Neural progenitor cell (in vitro differentiated cells): ENCODE measurements around the gene RAB17. TPM values are rescaled to one million over a fixed set of nuclear protein-coding genes. Genes with fewer than 3 reads are reported as not detected.

ENCODE experiments used
- DNase-seq: peaks from one replicate; pipeline ENCODE4 v3.0.0-alpha.2; 2016; ENCODE audit warnings: low spot score
- H2AFZ ChIP-seq: fragments of 200-600 bp; sonication (generic); replicated peaks from 2 replicates; pipeline ENCODE4 v1.6.1; 2016; ENCODE audit warnings: antibody characterized with exemption
- H3F3A ChIP-seq: fragments of 200-600 bp; sonication (generic); 2 replicates; pipeline ENCODE4 v1.6.1; 2016; ENCODE audit warnings: antibody characterized with exemption, low read depth
- H3K27ac ChIP-seq: fragments of 200-600 bp; sonication (generic); 2 replicates; pipeline ENCODE4 v1.5.1; 2016; ENCODE audit warnings: mild to moderate bottlenecking
- H3K27me3 ChIP-seq: fragments of 200-600 bp; sonication (generic); 2 replicates; pipeline ENCODE4 v1.6.1; 2016; ENCODE audit warnings: mild to moderate bottlenecking, moderate library complexity
- H3K36me3 ChIP-seq: fragments of 200-600 bp; sonication (generic); 2 replicates; pipeline ENCODE4 v1.5.1; 2016
- H3K4me1 ChIP-seq: fragments of 200-600 bp; sonication (generic); 2 replicates; pipeline ENCODE4 v1.6.1; 2016; ENCODE audit warnings: mixed run types
- H3K4me2 ChIP-seq: fragments of 200-600 bp; sonication (generic); 2 replicates; pipeline ENCODE4 v1.6.1; 2016
- H3K4me3 ChIP-seq: fragments of 200-600 bp; sonication (generic); 2 replicates; pipeline ENCODE4 v1.5.1; 2016
- H3K79me2 ChIP-seq: fragments of 200-600 bp; sonication (generic); 2 replicates; pipeline ENCODE4 v1.6.1; 2016; ENCODE audit warnings: low read depth
- H3K9ac ChIP-seq: fragments of 200-600 bp; sonication (generic); 2 replicates; pipeline ENCODE4 v1.6.1; 2016
- H3K9me3 ChIP-seq: fragments of 200-600 bp; sonication (generic); 2 replicates; pipeline ENCODE4 v1.5.1; 2016; ENCODE audit warnings: low read depth
- H4K20me1 ChIP-seq: fragments of 200-600 bp; sonication (generic); 2 replicates; pipeline ENCODE4 v1.6.1; 2016; ENCODE audit warnings: low read depth
- H3K27ac Mint-ChIP-seq: 3 replicates; pipeline ENCODE4 v1.8.0; 2021; ENCODE audit warnings: mixed read lengths
- H3K27me3 Mint-ChIP-seq: 2 replicates; pipeline ENCODE4 v1.8.0; 2022; ENCODE audit warnings: low read depth, mild to moderate bottlenecking, inconsistent platforms, moderate library complexity, mixed read lengths; ENCODE audit not compliant: insufficient read depth
- H3K36me3 Mint-ChIP-seq: 3 replicates; pipeline ENCODE4 v1.8.0; 2021; ENCODE audit warnings: mixed read lengths
- H3K4me1 Mint-ChIP-seq: 3 replicates; pipeline ENCODE4 v1.8.0; 2021; ENCODE audit warnings: mixed read lengths
- H3K4me3 Mint-ChIP-seq: 3 replicates; pipeline ENCODE4 v1.8.0; 2021; ENCODE audit warnings: mild to moderate bottlenecking, moderate library complexity, mixed read lengths
- H3K9me3 Mint-ChIP-seq: 3 replicates; pipeline ENCODE4 v1.8.0; 2020; ENCODE audit warnings: mixed read lengths
- EZH2 ChIP-seq: fragments of 200-600 bp; sonication (generic); IDR thresholded peaks from 2 replicates; pipeline ENCODE4 v1.6.1; 2017; ENCODE audit warnings: antibody characterized with exemption, mild to moderate bottlenecking, moderate library complexity
- EZH2phosphoT487 ChIP-seq: fragments of 200-600 bp; sonication (generic); IDR thresholded peaks from 2 replicates; pipeline ENCODE4 v1.6.1; 2017; ENCODE audit warnings: antibody characterized with exemption
- total RNA-seq: library from RNA; depleted of rRNA; stranded (reverse); fragments of >200 nt; gene quantifications from 2 replicates; pipeline ENCODE4 v1.2.3, GENCODE V29; 2015; ENCODE audit warnings: low replicate concordance
- TF ChIP-seq, protein P1 (sequence below): fragments of 200-600 bp; sonication (generic); IDR thresholded peaks from 2 replicates; pipeline ENCODE4 v1.5.1; 2017; ENCODE audit warnings: antibody characterized with exemption, mild to moderate bottlenecking

The RAB17 gene
- total RNA-seq, 1 donor from 2014 or later = not detected

DNA sequence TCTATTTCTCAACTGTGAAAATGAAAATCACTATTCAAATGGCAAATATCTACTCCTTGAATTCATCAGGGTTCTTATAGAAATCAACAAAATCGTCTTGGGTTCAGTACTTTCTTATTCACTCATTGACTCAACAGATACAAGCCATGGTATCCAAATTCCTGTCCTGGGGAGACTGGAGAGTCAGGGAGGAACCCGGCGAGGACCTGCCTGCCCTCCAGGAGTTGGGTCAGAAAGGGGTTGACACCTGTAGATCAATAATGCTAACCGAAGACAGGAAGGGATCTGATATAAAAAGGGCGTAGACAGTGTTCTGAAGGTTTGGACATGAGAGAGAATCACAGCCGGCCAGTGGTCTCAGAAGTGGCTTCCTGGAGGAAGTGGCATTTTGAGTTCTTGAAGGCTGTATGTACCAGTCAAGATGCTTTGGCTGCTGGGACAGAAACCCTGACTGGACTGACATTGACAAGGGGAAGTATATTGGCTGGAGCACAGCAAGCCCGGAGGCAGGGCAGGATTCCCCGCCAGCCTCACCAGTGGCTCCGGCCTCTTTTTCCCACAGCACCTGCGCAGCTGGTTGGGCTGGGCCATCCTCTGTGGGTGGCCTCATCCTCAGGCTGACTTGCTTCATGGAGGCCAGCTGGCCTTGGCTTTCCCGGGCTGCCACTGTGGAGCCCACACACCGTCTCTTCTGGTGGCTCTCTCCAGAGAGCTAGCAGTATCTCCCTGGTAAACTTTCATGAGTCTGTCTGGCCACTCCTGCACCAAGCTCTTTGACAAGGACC lies 39.9 kb upstream of the RAB17 start:
- no peak overlapping the region for H3K4me2 ChIP-seq
- no peak overlapping the region for H3K27ac ChIP-seq
- H3K36me3 ChIP-seq = no peaks in the 10 kb centered on the region
- Mint-ChIP-seq H3K27ac (peak overlapping the region; percentile 66), H3K27me3 (peaks cover 10% of the 10 kb centered on the region), H3K4me3 (no peak overlapping the region), H3K4me1 (peaks cover 31% of the 10 kb centered on the region), H3K9me3 (peaks cover 8% of the 10 kb centered on the region), H3K36me3 (peaks cover 28% of the 10 kb centered on the region)
- peaks cover 17% of the 10 kb centered on the region for H3F3A ChIP-seq
- H2AFZ ChIP-seq = no peak overlapping the region
- peaks cover 8% of the 10 kb centered on the region for H3K4me1 ChIP-seq
- peaks cover 21% of the 10 kb centered on the region for H4K20me1 ChIP-seq
- no peak for TF ChIP-seq EZH2
- TF ChIP-seq, protein P1, sequence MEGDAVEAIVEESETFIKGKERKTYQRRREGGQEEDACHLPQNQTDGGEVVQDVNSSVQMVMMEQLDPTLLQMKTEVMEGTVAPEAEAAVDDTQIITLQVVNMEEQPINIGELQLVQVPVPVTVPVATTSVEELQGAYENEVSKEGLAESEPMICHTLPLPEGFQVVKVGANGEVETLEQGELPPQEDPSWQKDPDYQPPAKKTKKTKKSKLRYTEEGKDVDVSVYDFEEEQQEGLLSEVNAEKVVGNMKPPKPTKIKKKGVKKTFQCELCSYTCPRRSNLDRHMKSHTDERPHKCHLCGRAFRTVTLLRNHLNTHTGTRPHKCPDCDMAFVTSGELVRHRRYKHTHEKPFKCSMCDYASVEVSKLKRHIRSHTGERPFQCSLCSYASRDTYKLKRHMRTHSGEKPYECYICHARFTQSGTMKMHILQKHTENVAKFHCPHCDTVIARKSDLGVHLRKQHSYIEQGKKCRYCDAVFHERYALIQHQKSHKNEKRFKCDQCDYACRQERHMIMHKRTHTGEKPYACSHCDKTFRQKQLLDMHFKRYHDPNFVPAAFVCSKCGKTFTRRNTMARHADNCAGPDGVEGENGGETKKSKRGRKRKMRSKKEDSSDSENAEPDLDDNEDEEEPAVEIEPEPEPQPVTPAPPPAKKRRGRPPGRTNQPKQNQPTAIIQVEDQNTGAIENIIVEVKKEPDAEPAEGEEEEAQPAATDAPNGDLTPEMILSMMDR = no peak
- no peak for TF ChIP-seq EZH2phosphoT487
- no peak for DNase-seq
- H3K4me3 ChIP-seq = no peak overlapping the region
- H3K27me3 ChIP-seq = peaks cover 39% of the 10 kb centered on the region
- H3K79me2 ChIP-seq = peaks cover 3% of the 10 kb centered on the region
- H3K9ac ChIP-seq = no peak overlapping the region
- no peaks in the 10 kb centered on the region for H3K9me3 ChIP-seq

DNA sequence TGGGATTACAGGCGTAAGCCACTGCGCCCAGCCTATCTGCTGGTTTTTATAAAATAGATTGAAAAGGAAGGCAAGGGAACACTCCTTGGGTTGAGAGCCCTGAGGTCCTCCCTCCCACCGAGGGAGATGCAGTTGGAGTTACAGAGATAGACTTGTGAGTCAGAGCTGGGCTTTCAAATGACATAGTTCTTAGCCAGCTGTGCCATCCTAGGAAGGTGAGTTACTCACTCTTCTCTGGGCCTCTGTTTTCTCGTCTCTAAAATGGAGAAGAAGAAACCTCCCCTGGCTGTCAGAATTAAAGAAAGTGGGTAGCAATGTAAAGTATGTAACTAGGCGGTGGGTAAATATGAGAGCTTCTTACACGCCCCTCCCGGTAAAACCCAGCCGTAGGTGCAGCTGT lies 39.2 kb upstream of the RAB17 start:
- H3K4me3 Mint-ChIP-seq = no peak overlapping the region

GRCh38 chr2:237629188-237629534 lies 38.6 kb upstream of the RAB17 start:
- Mint-ChIP-seq H3K9me3 (no peaks in the 10 kb centered on the region), H3K4me3 (peak overlapping the region; percentile 95), H3K27me3 (peaks cover 12% of the 10 kb centered on the region), H3K4me1 (peaks cover 34% of the 10 kb centered on the region), H3K27ac (no peak overlapping the region), H3K36me3 (peaks cover 20% of the 10 kb centered on the region)
- Histone ChIP-seq H3K36me3 (no peaks in the 10 kb centered on the region), H3F3A (peaks cover 17% of the 10 kb centered on the region), H3K9ac (no peak overlapping the region), H3K79me2 (peaks cover 3% of the 10 kb centered on the region), H3K4me3 (no peak overlapping the region), H2AFZ (no peak overlapping the region), H3K4me2 (no peak overlapping the region), H3K9me3 (no peaks in the 10 kb centered on the region), H3K4me1 (peaks cover 8% of the 10 kb centered on the region), H3K27me3 (peaks cover 51% of the 10 kb centered on the region), H4K20me1 (peaks cover 21% of the 10 kb centered on the region), H3K27ac (no peak overlapping the region)
- TF ChIP-seq EZH2phosphoT487 (no peak), EZH2 (no peak)
- TF ChIP-seq, protein P1 = no peak
- DNase-seq = no peak

More for the DNA sequence above, 39.2 kb upstream of the RAB17 start:
- Histone ChIP-seq H4K20me1 (peaks cover 21% of the 10 kb centered on the region), H3K27me3 (peaks cover 45% of the 10 kb centered on the region), H3K36me3 (no peaks in the 10 kb centered on the region), H3K4me2 (no peak overlapping the region), H3K9ac (no peak overlapping the region), H3F3A (peaks cover 17% of the 10 kb centered on the region), H2AFZ (no peak overlapping the region), H3K27ac (no peak overlapping the region), H3K4me1 (peaks cover 8% of the 10 kb centered on the region), H3K9me3 (no peaks in the 10 kb centered on the region), H3K79me2 (peaks cover 3% of the 10 kb centered on the region), H3K4me3 (no peak overlapping the region)
- Mint-ChIP-seq H3K36me3 (peaks cover 23% of the 10 kb centered on the region), H3K27me3 (peaks cover 12% of the 10 kb centered on the region), H3K4me1 (peaks cover 34% of the 10 kb centered on the region), H3K9me3 (peaks cover 4% of the 10 kb centered on the region), H3K27ac (no peak overlapping the region)
- no peak for DNase-seq
- TF ChIP-seq EZH2phosphoT487 (no peak), EZH2 (no peak)
- TF ChIP-seq, protein P1 = no peak
